Stimulated activated CD4-positive, alpha-beta T cell treated with anti-CD3 and anti-CD28 coated beads, TNF-alpha, amount 100 ng/mL, for 4 hours (primary cell): ENCODE measurements around the gene LRRC1.

ENCODE experiments used
- DNase-seq, 3 experiments: peaks; one replicate each; pipeline ENCODE4 v3.0.0-alpha.2; 2020; ENCODE audit warnings: low read depth in 3 of 3

Gene LRRC1

GRCh38 chr6:53887316-53887715 is 92.5 kb downstream of the LRRC1 start:
- no peak for DNase-seq

GRCh38 chr6:53888931-53889330 is 94.1 kb downstream of the LRRC1 start:
- DNase-seq: no peak

- no peak for DNase-seq
These were observed 94.6 kb downstream of the LRRC1 start for GRCh38 chr6:53889365-53889764.

DNA sequence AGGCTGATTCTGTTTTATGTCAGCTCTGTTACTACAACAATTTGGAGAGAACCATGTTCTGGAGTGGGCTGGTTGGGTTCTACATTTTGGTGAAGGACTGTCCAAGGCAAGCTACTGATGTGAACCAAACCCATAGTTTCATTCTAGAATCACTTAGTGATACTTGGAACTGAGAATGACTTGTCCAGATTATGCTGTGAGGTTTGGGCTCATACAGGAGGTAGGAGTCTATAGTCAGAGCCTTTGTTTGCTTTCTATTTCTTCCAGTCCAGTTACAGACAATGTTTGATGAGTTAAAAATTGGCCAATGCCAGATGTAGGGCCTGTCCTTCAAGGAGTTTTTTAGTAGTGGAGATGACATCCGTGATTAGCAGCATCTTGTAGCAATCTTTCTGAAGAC is 97.9 kb downstream of the LRRC1 start:
- no peak for DNase-seq

DNA sequence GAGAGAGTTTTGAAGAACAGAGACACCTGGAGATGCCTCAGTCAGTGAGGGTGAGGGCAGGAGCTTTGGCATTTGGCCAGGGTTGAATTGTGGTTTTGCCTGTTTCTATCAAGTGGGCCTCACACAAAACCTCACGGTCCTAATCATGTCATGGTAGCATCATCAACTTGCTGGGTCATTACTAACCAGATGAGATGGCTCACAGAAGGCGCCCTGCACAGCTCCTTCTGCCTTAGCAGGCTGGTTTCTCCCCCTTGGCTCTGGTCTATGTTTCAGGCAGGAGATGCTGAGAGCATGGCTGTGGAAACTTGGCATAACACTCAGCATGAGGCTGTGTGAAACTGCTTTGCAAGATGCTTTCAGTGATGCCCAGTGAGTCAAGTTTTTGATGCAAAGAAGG is 99.3 kb downstream of the LRRC1 start:
- DNase-seq: no peak

- no peak for DNase-seq
These were observed 101.4 kb downstream of the LRRC1 start for GRCh38 chr6:53896196-53896595.

- DNase-seq: no peak
These were observed 103.4 kb downstream of the LRRC1 start for GRCh38 chr6:53898026-53898795.

DNA sequence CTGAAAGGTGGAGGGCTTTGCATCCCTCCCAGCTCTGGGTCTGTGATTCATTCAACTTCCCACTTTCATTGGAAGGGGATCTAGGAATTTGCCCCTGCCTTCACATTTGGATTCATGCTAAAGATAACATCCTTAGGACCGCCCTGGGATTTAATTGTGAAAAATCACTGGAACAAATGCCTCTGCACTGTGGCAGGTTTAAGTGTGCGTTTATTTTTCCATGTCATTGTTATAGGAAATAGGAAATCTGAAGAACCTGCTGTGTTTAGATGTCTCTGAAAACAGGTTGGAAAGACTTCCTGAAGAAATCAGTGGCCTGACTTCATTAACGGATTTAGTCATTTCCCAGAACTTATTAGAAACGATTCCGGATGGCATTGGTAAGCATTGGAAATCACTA is 104.7 kb downstream of the LRRC1 start:
- no peak for DNase-seq

GRCh38 chr6:53903357-53903756 is 108.6 kb downstream of the LRRC1 start:
- no peak for DNase-seq

DNA sequence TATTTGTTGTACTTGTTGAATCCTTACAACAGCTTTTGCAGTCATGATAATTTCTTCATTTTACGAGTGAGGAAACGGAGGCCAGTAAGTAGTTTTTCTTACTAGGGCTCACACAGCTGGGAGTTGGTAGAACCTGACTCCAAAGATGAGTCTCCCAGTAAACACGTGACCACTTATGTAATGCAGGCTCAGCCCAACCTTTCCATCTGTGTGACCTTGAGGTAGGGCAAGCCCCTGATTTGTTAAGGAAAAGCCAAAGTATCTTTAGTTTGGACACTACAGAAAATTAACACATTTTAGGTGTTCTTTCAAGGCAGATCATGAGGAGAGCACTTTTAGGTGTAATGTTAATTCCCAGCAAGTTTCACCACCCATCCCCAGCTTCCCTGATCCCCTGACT is 111.3 kb downstream of the LRRC1 start:
- no peak for DNase-seq

- no peak for DNase-seq
These were observed 112.0 kb downstream of the LRRC1 start for GRCh38 chr6:53906842-53907241.

GRCh38 chr6:53910834-53911233 is 116.0 kb downstream of the LRRC1 start:
- DNase-seq: no peak

GRCh38 chr6:53912661-53913060 is 117.9 kb downstream of the LRRC1 start:
- no peak for DNase-seq

DNA sequence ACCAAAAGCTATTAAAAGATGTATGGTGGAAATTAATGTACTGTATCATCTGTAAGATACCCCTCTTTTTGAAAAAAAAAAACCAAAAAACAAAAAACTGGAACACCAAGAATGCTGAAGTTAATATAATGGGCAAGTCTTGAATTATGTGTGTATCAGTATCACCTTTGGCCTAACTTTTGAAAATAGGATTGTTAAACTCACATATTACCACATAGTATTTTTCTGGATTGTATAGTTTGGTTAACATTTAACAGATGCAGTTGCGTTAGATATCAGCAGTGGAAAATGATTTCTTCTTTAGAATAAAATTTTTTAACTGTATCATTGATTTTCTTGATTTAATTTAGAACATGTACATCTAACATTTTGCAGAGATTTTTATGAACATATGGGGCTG is 118.5 kb downstream of the LRRC1 start:
- no peak for DNase-seq

GRCh38 chr6:53915026-53915691 is 120.4 kb downstream of the LRRC1 start:
- DNase-seq: no peak

DNA sequence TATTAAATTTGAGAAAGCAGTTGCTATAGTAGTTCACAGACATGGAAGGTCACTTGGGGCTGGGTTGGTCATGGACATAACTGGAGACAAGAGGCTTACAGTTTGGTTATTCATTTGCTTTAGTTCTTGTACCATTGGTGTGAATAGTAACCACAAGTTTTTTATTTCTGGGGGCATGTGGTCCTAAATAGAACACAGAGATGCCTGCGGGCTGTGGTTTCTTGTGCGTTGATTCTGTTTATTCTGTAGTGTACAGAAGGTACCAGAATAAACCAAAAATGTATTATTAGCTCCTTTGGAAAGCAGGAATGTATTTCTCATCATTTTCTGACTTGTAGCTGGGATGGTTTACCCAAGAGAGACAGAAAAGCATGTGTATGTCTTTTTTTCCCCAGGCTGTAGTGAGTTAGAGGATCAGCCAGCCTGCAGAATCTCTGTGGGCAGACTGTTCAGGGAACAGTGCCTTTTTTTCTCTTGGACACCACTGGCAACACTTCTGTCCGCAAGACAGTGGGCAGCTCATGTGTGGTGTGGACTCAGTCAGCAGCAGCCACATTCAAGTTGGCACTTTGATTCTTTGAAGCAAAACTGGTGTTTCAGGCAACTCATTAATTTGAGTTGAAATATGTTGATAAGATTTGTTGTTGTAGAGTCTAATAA is 122.1 kb downstream of the LRRC1 start:
- DNase-seq: no peak

- DNase-seq: no peak
These were observed 122.6 kb downstream of the LRRC1 start for GRCh38 chr6:53917464-53917842.

GRCh38 chr6:53918854-53919510 is 124.2 kb downstream of the LRRC1 start:
- DNase-seq: no peak

DNA sequence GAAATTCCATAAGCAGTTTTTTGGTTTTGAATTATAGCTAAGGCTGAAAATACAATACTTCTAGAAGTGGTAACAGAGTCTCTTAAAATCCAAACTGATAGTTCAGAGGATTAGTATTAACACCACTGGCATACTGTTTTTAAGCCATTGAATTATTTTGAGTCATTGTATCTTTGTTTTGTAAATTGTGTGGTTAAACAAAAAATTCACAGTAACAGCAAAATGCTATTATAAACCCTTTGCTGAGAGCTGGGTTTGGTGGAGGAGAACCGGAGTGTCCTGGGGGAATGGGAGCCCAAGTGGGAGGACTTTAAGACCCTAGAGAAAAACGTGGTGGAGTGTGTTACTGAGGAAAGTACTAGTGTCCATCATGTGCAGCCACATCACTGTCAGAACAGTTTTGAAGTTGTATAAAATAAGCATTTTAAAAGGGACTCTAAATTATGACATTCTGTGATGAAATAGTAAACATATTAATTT is 125.1 kb downstream of the LRRC1 start:
- no peak for DNase-seq

DNA sequence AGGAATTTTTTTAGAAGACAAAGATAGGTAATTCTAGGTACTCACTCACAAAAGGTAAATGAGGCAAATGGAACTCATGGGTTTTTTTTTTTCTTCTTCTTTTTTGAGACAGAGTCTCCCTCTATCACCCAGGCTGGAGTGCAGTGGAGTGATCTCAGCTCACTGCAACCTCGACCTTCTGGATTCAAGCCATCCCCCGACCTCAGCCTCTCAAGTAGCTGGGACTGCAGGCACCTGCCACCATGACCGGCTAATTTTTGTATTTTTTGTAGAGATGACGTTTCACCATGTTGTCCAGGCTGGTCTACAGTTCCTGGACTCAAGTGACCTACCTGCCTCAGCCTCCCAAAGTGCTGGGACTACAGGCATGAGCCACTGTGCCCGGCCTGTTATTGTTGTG is 126.1 kb downstream of the LRRC1 start:
- no peak for DNase-seq

GRCh38 chr6:53921639-53922038 is 126.8 kb downstream of the LRRC1 start:
- DNase-seq: no peak

DNA sequence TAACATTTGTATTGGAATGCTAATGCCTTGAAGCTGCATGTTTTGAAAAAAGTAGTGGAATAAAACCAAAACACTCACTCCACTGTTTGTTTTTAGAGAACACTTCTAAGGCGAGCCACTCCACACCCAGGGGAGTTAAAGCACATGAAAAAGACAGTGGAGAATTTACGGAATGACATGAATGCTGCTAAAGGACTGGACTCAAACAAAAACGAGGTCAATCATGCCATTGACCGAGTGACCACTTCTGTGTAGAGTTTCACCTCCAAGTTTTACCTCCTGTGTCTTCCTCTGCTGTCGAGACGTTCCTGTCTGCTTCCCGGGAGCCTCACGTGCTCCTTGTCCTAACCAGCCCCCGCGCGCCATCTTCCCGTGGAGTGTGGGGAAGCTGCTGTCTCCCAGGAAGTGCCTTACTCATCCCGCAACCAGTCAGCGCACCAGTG is 127.8 kb downstream of the LRRC1 start:
- DNase-seq: no peak
